T-helper 22 cell (primary cell): ENCODE measurements around the gene ZC3HAV1.
"Not testable (repeated sequence)": the region's sequence is repeated elsewhere in the genome, so short reads cannot be mapped to it uniquely, and the experiment has no call there.

Experiments used
- DNase-seq: peaks from one replicate; pipeline ENCODE4 v3.0.0-alpha.2; 2020; ENCODE audit warnings: low read depth

ZC3HAV1 gene

DNA sequence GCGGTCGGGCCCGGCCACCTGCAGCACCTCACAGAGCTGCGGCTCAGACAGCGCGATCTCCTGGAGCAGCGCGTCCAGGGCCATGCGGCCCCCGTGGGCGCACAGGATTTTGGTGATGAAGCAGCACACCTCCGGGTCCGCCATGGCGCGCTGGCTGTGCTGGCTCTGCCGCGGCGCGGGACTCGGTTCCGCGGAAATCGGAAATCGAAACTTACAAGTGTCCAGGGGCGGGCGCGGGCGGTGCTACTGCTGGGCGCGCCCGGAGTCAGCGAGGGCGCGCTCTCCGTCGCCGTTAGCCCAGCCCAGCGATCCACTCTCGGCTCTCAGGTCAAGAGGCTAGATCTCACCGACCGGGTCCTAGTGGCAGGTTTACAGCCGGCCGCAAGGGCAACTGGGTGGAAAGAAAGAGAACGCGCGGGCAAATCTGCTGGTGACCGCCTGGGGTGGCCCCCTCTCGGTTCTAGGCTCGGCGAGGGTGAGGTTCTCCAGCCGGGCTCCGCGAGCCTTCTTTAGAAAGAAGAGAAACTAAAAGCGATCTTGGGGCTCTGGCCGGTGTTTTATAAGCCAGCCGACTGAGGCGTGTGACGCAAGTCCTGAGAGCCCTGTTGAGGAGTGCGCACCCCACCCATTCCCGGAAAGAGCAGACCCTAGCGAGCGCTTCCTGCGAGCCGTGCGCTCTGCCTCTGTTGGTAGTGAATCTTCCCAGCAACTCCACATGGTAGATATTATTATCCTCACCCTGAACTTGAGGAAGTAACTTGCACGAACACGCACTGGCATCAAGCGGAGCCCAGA, at the start of gene ZC3HAV1:
ZC3HAV1 (minus strand) TSS at position 533 of the 795 bp plus-strand sequence; CDS start at position 144, 389 bp downstream.
- peak; percentile 86 for DNase-seq

DNA sequence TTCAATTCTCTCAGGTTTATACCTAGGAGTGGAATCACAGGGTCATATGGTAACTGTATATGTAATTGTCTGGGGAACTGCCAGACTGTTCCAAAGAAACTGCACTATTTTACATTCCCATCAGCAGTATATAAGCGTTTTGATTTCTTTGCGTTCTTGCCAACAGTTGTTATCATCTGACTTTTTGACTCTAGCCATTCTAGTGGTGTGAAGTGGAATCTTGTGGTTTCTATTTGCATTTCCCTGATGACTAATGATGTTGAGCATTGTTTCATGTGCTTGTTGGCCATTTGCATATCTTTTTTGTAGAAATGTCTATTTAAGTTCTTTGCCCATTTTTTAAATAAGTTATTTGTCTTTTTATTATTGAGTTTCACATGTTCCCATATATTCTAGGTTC, 44.3 kb upstream of the ZC3HAV1 start:
- DNase-seq, result no peak

DNA sequence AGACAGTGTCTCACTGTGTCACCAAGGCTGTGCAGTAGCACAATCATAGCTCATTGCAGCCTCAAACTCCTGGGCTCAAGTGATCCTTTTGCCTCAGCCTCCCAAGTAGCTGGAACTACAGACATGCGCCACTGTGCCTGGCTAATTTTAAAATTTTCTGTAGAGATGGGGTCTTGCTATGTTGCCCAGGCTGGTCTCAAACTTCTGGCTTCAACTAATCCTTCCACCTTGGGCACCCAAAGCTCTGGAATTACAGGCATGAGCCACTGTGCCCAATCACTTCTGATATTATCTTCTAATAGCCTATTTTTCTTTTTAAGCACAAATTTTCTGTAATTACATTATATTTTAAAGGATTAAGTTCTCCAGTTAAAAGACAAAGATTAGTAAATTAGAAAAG, 42.6 kb upstream of the ZC3HAV1 start:
- DNase-seq, result no peak

DNA sequence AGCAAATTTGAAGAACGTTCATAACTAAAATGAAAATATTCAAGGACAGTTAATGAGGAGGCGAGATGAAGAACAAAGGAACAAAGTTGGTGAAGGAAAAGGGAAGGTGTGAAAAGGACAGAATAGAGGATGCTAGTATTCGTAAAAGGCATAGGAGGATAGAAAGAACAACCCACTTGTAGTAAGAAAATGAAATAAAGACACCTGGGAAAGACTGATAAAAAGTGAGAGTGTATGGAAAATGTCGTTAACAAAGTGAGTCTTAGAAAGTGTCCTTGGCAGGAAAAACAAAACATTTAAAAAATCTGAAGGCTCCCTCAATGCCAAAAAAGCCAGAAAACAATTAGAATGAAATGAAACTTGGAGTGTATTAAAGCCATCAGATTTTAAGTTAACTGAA, 29.6 kb upstream of the ZC3HAV1 start:
- no peak for DNase-seq

DNA sequence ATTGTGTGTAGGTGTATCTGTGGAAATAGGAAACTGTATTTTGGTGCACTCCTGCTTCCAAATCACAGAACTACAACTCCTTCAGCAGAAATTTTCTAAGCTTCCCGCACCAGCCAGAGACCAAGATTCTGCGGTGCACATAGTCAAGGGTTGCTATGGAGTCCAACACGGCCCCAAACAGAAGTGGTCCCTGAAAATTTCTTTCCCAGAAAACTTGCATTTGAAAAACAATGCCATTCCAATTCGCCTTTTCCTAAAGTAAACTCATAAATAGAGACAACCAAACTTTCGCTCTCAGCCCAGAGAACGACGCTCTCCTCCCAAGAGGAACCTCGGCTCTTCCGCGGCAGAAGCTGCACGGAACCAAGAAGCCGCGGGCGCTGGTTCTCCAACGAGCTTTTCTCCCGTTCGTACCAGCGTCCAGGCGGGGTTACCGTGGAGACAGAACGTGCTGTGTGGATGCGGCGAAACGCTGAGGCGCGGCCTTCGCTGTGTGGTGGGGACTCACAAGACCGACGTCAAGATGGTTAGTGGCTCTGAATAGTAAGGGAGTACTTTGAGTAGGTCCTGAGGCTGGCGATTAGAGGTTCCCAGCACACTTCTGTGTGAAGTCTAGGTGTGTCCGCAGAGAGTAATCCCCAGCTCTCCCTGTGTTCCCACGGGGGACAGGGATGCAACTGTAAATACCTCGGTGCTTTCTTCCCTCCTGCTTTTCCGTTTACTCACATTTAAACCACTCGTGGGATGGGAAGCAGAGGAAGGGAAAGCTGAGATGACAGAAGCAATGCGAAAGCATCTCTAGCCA, 24.0 kb upstream of the ZC3HAV1 start:
- peak; percentile 73 for DNase-seq

DNA sequence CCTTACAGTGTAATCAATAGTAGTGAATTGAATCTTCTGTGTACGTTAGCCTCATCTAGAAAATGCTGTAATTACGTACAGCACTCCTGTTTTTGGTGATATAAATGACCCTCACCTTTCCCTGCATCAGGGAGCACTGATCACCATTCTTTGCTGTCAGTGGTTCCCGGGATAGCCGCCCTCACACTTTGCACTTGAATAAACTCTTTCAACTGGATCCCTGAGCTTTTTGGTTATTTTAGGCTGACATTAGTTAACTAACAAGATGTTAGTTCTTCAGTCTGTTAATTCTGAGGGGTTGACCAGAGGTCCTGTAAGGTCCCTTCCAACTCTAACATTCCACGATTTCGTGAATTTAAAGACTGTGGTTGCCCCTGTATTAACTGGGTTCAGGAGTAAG, 23.4 kb upstream of the ZC3HAV1 start:
- no peak for DNase-seq

DNA sequence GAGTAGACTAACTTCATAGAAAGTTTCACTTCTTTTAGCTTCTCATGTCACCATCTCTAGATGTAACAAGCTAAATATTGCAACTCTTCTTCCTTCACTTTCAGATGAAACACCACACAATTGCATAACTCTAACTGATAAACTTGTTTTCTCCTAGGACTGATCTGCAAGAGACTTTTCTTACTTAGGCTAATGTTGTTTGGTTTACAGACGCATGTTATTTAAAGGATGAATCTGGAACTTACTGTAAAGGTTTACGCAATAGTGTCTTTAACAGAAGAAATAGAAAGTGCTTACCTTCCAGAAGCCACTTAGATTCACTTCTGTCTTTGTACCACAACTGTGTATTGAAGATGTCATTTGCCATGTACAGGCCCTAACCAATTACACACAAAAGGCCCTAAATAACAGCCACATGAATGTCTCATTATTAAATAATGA, 22.1 kb upstream of the ZC3HAV1 start:
- no peak for DNase-seq

DNA sequence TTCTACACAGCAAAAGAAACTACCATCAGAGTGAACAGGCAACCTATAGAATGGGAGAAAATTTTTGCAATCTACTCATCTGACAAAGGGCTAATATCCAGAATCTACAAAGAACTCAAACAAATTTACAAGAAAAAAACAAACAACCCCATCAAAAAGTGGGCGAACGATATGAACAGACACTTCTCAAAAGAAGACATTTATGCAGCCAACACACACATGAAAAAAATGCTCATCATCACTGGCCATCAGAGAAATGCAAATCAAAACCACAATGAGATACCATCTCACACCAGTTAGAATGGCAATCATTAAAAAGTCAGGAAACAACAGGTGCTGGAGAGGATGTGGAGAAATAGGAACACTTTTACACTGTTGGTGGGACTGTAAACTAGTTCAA, 20.3 kb upstream of the ZC3HAV1 start:
- not testable (repeated sequence) for DNase-seq

DNA sequence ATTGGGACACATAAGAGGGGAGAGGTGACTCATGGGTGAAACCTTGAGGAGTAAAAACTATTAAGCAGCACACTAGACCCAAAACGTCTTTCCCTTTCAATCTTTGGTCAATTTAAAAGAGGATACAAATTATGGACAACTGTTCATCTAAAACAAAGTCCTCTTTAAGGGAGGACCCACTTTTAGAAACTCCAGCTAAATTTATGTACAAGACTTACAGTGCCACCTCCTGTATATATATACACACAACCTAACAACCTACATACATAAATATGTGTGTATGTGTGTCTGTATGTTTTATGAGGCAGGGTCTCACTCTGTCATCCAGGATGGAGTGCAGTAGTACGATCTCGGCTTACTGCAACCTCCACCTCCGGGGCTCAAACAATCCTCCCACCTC, 18.1 kb upstream of the ZC3HAV1 start:
- DNase-seq, result no peak

DNA sequence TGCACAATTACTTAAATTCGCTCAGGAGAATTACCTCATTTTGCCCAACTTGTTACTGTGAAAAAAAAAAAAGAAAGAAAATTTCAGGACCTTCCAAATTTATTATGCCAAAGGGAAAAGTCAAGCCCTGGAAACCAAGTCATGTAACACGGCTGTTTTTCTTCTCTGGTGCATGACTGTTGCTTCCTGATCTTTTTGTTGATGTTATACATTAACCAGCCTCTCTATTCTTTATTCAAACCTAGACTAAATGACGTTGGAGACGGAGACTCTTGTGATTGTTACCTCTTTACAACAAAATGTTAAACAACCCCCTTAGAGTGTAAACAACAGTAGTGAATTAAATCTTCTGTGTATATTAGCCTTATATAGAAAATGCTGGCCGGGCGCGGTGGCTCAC, 16.1 kb upstream of the ZC3HAV1 start:
- DNase-seq, result no peak

DNA sequence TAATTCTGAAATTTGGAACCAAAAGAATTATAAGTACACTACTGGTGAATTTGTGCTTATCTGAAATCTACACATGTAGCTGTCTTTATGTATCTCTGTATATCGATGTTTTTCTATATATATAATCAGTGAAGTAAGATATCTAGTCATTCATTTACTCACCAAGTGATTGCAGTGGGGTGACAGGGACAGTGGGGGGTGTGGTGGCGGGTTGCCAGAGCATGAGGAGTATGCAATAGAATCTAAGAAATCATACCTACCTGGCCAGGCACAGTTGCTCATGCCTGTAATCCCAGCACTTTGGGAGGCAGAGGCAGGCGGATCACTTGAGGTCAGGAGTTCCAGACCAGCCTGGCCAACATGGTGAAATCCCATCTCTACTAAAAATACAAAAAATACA, 15.5 kb upstream of the ZC3HAV1 start:
- not testable (repeated sequence) for DNase-seq

DNA sequence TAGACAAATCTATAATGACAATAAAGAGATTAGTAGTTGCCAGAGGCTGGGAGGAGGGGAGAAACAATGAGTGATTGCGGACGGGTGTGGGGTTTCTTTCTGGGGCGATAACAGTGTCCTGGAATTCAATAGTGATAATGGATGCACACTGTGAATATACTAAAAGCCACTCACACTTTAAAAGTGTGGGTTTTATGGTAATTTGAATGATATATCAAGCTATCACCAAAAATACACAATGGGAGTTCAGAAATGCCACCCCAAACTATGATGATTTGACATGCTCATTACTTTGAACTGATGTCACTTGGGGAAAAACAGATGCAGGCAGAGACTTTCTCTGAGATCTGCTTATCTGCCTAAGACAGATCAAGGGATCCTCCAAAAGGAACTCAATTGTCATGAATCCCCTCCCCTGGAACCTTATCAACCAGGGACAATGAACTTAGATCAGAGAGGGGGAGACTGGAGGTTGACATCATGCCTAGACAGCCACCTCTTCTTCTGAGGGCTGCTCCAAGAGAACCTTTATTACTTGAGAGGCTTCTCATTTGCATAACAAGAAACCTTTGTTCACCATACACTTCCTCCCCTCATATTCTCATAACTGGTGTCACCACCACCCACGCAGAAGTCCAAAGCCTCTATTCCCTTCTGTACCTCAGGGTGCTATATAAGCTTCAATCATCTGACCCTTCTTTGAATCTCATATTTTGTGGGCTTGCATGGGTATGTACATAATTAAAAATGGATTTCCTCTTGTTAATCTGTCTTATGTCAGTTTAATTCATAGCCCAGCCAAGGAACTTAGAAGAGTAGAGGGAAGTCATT, 14.8 kb upstream of the ZC3HAV1 start:
- DNase-seq, result no peak

DNA sequence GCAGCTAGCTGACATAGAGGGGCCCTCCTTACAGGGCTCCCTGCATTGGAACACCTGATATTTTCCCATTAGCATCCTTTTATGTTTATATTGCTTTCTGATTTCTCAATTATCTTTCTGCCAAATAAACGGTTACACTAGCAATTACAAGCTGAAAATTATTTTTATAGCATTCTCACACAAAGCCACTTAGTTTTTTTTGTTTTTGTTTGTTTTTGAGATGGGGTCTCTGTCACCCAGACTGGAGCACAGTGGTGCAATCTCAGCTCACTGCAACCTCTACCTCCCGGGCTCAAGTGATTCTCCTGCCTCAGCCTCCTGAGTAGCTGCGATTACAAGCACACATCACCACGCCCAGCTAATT, 9.9 kb upstream of the ZC3HAV1 start:
- no peak for DNase-seq

DNA sequence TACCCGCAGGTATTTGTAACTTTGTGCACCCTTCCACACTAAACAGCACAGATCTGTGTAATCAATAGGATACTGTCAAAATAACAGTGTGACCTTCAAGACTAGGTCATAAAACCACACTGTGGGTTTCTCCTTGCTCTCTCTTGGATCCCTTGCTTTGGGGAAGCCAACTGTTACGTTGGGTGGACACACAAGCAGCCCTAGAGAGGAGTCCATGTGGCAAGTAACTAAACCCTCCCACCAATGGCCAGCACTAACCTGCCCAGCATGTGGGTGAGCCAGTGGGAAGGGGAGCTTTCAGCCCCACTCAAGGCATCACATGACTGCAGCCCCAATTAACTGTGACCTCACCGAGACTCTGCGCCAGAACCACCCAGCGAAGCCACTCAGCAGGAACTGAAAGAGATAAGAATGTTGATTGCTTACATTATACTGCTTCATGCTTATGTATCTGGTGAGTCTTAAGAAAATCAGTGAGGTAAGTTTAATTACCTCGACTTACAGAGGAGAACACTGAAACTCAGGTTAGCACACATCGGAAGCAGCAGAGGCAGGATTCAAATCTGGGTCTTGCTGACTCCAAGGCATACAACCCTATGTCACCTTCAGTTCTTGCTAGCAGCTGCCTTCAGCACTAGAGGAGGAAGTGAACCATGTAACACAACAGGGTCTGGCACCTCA, 9.4 kb upstream of the ZC3HAV1 start:
- no peak for DNase-seq

DNA sequence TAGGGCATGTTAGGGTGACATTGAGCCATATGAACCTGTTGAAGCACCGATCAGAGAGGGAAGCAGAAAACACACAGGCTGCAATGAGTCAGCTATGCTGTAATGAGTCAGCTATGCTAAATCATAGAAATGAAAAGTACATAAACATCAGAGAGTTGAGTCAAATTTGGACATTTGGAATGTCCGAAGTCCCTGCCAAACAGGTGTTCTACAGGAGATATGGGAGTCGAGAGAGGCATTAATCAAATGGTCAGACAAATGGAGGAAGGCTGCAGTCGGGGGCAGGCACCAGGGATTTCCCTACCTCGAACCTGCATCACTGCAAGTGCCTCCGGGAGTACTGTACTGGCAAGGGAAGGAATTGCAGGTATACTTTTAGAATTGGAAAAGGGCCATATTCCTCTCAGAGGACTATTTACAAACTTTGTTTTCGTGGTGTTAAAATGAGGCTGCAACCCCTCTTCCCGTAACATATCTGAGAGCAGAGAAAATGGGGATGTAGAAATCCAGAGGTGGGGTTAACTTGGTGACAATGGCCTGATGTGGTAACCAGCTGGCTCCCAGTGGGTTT, 8.8 kb upstream of the ZC3HAV1 start:
- no peak for DNase-seq

DNA sequence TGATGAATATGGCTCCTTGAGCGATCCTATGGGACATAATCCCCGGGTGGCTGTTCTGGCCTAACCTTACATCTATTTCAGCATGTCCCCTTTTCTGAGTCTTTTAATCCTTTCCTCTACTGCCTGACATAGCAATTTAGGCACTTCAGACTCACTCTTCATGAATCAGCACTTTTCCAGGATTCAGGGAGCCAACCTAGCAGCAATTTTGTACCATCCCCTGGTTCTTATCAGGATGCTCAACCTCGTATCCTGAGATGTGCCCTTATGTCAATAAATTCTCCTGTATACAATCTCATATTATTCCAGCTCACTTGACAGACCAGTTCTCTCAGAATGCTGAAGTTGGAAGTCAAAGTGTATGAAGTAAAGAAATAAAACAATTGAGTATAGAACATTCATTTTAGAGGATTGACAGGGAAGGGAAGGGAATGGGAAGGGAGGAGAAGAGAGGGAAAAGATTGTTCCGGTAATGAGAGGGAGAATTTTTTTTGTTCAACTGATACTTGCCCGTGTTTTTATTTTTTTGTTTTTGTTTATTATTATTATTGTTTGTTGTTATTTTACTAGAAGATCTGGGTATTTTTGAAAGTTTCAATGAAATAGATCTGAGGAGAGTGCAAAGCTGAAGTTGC, 8.2 kb upstream of the ZC3HAV1 start:
- no peak for DNase-seq

DNA sequence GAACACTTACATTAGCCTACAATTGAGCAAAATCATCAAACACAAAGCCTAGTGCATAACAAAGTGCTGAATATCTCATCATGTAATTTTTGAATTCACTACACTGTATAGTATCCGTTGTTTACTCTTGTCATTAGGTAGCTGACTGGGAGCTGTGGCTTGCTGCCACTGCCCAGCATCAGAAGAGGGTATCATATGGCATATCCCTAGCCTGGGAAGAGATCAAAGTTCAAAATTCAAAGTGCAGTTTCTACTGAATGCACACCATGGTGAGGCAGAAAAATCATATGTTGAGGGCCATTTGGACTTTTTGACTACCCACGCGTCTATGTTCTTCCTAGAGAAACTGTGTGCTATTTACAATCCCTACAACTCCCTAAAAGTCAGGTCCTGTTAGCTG, 7.5 kb upstream of the ZC3HAV1 start:
- no peak for DNase-seq

DNA sequence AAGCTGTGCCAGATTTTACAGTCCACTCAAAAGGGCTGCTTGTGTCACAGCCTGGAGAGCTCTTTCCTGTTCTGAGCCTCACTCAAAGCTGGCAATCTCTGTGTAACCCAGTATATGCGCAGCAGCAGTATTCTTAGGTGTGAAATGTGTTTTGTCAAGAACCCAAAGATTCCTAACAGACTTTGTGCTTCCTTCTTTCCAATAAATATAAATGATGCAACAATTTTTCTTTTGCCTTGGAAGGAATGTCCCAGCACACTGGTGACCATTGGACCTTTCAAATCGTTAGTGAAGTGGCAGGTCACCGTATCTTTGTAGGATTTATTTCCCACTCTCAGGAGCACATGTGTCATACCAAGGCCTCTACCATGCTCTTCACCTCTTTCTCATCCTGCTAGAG, 5.6 kb upstream of the ZC3HAV1 start:
- no peak for DNase-seq

DNA sequence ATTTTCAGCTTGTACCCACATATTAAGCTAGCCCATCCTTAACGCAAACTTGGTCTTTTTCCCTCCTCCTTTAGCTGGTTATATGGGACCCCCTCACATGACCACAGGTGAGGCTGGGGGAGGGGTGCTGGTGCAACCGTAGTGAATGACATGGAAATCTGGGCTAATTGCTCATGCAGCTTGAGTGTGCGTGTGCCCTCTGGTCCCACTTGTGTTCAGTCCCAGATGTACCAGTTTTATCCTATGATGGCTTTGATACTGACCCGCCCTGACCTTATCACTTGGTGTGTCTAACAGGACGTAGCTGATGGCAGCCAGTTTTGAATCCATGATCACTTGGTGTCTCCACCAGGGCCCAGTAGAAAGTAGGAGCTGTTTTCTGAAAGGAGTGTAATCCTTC, 5.1 kb upstream of the ZC3HAV1 start:
- no peak for DNase-seq

DNA sequence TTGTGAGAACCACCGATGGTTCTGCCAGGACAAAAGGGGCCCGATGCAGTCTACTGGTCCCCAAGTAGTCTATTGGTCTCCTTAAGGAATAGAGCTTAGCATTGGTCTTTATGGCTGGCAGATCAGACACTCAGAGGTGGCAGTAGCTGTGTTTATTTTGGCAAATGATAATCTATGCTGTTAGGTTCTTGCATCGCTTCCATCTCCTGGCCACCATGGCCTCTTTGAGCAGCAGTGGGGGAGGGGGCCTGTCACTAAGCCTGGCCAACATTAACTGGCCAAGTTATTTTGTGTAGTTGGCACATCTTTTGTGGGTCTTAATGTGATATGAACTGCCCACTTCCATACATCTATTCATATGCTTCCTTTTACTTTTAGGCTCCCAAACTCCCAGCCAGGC, 4.5 kb upstream of the ZC3HAV1 start:
- no peak for DNase-seq

DNA sequence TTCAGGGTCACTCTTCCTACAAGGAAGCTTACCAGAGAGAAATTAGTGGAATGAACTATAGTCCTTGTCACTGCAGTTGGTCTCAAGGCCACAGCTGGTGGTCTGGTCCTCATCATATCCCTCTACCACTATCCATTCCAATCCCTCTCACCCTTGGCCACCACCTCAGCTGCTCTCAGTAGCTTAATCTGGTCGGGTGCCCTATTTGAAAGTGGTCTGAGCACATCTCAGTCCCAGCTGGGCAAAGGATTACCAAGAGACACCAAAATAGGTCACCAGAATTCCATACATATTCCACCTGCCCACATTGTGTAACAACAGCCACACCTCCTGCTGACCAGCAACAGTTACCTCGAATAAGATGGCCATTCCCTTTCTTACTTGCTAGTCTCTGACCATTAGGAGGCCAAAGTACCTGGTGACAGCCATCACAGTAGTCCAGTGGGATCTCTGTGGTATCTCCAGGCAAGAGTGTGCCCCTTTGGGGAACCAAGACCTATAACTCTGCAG, 3.3 kb upstream of the ZC3HAV1 start:
- no peak for DNase-seq
